HG03045 (cell line): ENCODE results near the gene HM13.
"Not testable (repeated sequence)": the region's sequence is repeated elsewhere in the genome, so short reads cannot be mapped to it uniquely, and the experiment has no call there.

Source experiments
- ATAC-seq: cut with Tn5 transposase; IDR thresholded peaks from one replicate; pipeline ENCODE4 v1.9.1; 2021; ENCODE audit warnings: mild to moderate bottlenecking, moderate library complexity; ENCODE audit not compliant: unreplicated experiment

Gene HM13

DNA sequence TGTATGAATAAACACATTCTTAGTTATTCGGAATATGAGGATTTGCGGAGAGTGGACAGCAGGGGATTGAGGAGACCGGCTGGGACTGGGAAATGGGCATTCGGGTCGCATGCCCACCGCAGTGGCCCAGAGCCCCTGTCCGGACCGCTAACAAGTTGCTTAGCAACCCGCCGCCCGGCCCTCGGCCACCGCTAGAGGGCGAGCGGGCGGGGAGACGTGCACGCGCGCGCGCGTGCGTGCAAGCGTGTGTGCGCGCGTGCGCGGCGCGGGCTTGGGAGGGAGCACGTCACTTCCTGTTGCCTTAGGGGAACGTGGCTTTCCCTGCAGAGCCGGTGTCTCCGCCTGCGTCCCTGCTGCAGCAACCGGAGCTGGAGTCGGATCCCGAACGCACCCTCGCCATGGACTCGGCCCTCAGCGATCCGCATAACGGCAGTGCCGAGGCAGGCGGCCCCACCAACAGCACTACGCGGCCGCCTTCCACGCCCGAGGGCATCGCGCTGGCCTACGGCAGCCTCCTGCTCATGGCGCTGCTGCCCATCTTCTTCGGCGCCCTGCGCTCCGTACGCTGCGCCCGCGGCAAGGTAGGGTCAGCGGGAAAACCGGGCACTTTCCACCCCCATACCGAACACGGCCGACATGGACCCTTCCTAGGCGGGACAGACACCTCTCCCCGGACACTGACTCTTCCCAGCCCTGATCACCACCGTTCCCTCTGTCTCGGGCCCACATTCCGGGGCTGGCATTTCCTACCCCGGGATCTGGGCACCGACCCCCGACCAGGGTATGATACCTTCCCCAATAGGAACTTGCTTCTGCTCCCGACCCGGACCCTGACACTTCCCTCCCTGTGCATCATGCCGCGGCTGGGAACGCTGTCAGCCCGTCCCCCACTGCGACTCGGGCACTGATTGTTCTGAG, at the start of gene HM13:
HM13 (plus strand) TSS at position 289 of the 918 bp plus-strand sequence; CDS start at position 399, 110 bp downstream.
- peak; percentile 91 for ATAC-seq

- ATAC-seq = not testable (repeated sequence)
Observed at GRCh38 chr20:31470946-31471345, 43.3 kb upstream of the HM13 start.

- ATAC-seq = no peak
Observed at GRCh38 chr20:31472395-31473330, 41.6 kb upstream of the HM13 start.

DNA sequence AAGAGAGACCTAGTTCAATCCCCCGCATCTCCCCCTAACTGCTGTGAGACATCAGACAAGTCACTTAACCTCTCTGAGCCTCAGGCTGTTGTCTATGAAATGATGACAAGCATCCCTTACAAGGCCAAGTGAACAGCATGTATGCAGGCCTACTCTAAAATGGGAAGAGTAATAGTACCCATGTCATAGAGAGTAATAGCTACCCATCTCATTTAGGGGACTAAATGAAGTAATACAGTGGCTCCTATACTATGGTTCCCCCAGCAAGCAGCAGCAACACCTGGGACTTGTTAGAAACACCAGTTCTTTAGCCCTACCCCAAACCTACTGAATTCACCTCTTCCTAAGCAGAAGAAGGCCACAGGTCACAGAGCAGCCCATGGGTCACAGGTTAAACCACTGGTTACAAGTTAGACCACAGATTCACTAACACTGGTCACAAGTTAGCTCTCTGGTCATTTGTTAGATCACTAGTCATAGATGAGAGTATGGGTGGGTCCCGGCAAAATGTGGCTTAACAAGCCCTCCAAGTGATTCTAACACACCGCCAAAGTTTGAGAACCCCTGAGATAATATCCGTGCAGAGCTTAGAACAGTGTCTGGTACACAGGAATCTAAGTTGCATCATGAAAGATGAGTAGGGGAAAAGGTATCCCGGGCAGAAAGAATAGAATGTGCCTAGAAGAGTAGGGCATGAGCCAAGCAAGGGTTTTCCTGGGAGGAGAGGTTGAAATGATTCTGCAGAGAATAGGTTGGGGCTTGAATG, 40.7 kb upstream of the HM13 start:
- no peak for ATAC-seq

GRCh38 chr20:31474097-31474436, 40.2 kb upstream of the HM13 start:
- ATAC-seq = no peak

GRCh38 chr20:31474758-31475427, 39.3 kb upstream of the HM13 start, which contains the start of the genes DEFB124 and REM1:
Gene DEFB124 (minus strand): TSS chr20:31475127. CDS start chr20:31473013, 2,114 bp downstream.
Gene REM1 (plus strand): TSS chr20:31475288. CDS start chr20:31476446, 1,158 bp downstream.
- no peak for ATAC-seq

DNA sequence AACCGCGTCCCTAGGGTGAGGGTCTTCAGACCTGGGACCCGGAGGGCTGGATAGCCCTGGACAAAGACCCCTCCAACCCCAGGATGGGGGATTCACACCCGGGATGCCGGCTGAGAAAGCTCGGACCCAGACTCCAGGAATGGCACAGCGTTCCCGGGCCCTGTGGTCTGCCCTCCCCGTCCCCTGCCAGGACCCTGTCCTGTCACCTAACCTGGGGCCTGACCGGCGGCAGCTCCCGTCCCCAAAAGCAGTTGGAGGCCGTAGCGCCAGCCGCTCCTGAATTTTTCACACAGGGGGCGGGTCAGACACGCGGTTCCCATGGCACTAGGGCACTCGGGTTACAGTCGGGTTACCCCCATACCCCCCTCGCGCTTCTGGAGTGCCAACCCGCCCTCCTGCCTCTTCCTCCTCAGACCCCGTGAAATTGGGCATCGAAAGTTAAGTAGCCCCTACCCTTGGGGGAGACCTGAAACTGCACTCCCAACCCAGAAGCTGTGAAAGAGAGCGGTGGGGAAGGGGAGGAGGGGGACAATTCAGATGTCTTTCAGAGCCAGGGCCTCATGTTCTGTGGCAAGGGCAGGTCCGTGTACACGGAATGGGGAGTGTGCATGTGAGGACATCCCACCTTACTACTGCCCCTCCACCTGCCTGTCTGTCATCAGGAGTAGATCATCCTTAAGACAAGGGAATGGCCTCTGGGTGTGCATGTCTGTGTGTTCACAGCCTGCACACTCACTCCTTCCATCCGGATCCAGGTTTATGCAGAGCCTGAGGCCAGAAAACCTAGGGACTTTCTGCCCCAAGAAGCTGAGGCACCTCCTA, 38.6 kb upstream of the HM13 start:
- ATAC-seq = no peak

GRCh38 chr20:31476294-31476585, 38.0 kb upstream of the HM13 start:
- ATAC-seq = no peak

- no peak for ATAC-seq
Observed at GRCh38 chr20:31476643-31477215, 37.5 kb upstream of the HM13 start.

- no peak for ATAC-seq
Observed at GRCh38 chr20:31484001-31484400, 30.2 kb upstream of the HM13 start.

- no peak for ATAC-seq
Observed at GRCh38 chr20:31485450-31486339, 28.5 kb upstream of the HM13 start.

GRCh38 chr20:31488115-31488514, 26.1 kb upstream of the HM13 start:
- no peak for ATAC-seq

GRCh38 chr20:31489152-31489551, 25.1 kb upstream of the HM13 start:
- no peak for ATAC-seq

GRCh38 chr20:31490752-31491151, 23.5 kb upstream of the HM13 start:
- ATAC-seq = no peak

DNA sequence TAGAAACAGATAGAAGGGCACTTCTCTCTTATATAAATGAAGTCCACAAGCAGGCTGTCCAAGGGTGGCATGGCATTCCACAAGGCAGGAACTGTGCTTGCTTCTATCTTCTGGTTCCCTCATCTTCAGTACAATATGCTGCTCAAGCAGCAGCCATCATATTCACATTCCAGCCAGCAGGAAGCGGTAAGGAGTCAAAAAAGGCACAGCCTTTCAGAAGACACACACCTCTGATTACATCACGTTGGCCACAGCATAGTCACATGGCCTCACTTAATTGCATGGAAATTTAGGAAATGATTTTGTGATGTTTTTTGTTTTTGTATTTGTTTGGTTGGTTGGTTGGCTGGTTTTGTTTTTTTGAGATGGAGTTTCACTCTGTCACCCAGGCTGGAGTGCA, 20.1 kb upstream of the HM13 start:
- ATAC-seq = no peak

- no peak for ATAC-seq
Observed at GRCh38 chr20:31496761-31497295, 17.4 kb upstream of the HM13 start.

GRCh38 chr20:31497838-31498540, 16.3 kb upstream of the HM13 start:
- no peak for ATAC-seq
